ENCODE results near the gene SLC25A23. TPM values are rescaled to one million over a fixed set of nuclear protein-coding genes. Genes with fewer than 3 reads are reported as not detected.

Gene SLC25A23
- total RNA-seq, 4 donors from 2014 or later = 33.2 to 45.6 (median 42.4) TPM

- Histone ChIP-seq H3K27me3 (no peaks in the 10 kb centered on the region), H3K4me3 (no peak overlapping the region), H3K36me3 (peaks cover 7 to 34% (median 25%) of the 10 kb centered on the region in 3 donors), H3K4me1 (peaks cover 0 to 26% (median 11%) of the 10 kb centered on the region in 4 donors), H3K27ac (peak overlapping the region in 1 of 4 donors; percentile 57), H3K9me3 (no peaks in the 10 kb centered on the region)
- TF ChIP-seq CTCF (IDR thresholded peaks at IDR 0.05) (no peak), POLR2A (IDR thresholded peaks at IDR 0.05) (no peak), EP300 (IDR thresholded peaks at IDR 0.05) (no peak)
- 65 to 71% methylated on average over 12 of the region's 12 CpGs for WGBS, 2 donors
- DNase-seq (ENCODE audit: low spot score in 2 of 2) = no peak
Measured at GRCh38 chr19:6412061-6412446, 47.5 kb downstream of the SLC25A23 start.

GRCh38 chr19:6409346-6409745, 50.2 kb downstream of the SLC25A23 start:
- Histone ChIP-seq H3K4me3 (no peak overlapping the region), H3K36me3 (peaks cover 0 to 6% (median 0%) of the 10 kb centered on the region in 3 donors), H3K4me1 (peaks cover 0 to 18% (median 11%) of the 10 kb centered on the region in 4 donors), H3K27me3 (no peaks in the 10 kb centered on the region), H3K27ac (no peak overlapping the region), H3K9me3 (no peaks in the 10 kb centered on the region)
- WGBS, 2 donors = 88 to 97% methylated on average over 6 of the region's 6 CpGs
- TF ChIP-seq CTCF (IDR thresholded peaks at IDR 0.05) (no peak), EP300 (IDR thresholded peaks at IDR 0.05) (no peak), POLR2A (IDR thresholded peaks at IDR 0.05) (no peak)
- DNase-seq (ENCODE audit: low spot score in 2 of 2) = no peak

GRCh38 chr19:6406401-6406800, 53.2 kb downstream of the SLC25A23 start:
- DNase-seq (ENCODE audit: low spot score in 2 of 2) = no peak
- WGBS, 2 donors = 84 to 85% methylated on average over 5 of the region's 5 CpGs
- Histone ChIP-seq H3K4me1 (peaks cover 0 to 12% (median 4%) of the 10 kb centered on the region in 4 donors), H3K27me3 (no peaks in the 10 kb centered on the region), H3K36me3 (no peaks in the 10 kb centered on the region), H3K27ac (no peak overlapping the region), H3K4me3 (no peak overlapping the region), H3K9me3 (no peaks in the 10 kb centered on the region)
- no peak for TF ChIP-seq CTCF (IDR thresholded peaks at IDR 0.05)
- no peak for TF ChIP-seq POLR2A (IDR thresholded peaks at IDR 0.05)
- no peak for TF ChIP-seq EP300 (IDR thresholded peaks at IDR 0.05)

GRCh38 chr19:6402837-6403608, 56.6 kb downstream of the SLC25A23 start:
- WGBS, 2 donors = 25 to 29% methylated on average over 21 to 22 of the region's 22 CpGs

More at GRCh38 chr19:6402837-6403608, 56.6 kb downstream of the SLC25A23 start:
- Histone ChIP-seq H3K36me3 (no peaks in the 10 kb centered on the region), H3K4me1 (peaks cover 0 to 12% (median 4%) of the 10 kb centered on the region in 4 donors), H3K4me3 (no peak overlapping the region), H3K27me3 (no peaks in the 10 kb centered on the region), H3K27ac (peak overlapping the region in 3 of 4 donors; percentile 24 to 68 (median 63)), H3K9me3 (no peaks in the 10 kb centered on the region)
- no peak for DNase-seq (ENCODE audit: low spot score in 2 of 2)
- TF ChIP-seq CTCF (IDR thresholded peaks at IDR 0.05) (no peak), EP300 (IDR thresholded peaks at IDR 0.05) (no peak), POLR2A (IDR thresholded peaks at IDR 0.05) (no peak)
